CD14-positive monocyte (primary cell): ENCODE results near the gene GPR139. TPM values are rescaled to one million over a fixed set of nuclear protein-coding genes. Genes with fewer than 3 reads are reported as not detected.

Experiments used
- DNase-seq, 3 donors: peaks; one replicate each; pipeline ENCODE4 v3.0.0-alpha.2; 2011 to 2022
- H2AFZ ChIP-seq: 2 replicates; pipeline ENCODE4 v1.6.0; 2012; ENCODE audit warnings: mild to moderate bottlenecking, low read depth, low read length, inconsistent platforms; ENCODE audit not compliant: insufficient read depth, poor library complexity, severe bottlenecking
- H3K27ac ChIP-seq, 2 donors: 1 replicate in 1 of 2; 2 replicates in 1 of 2; pipeline ENCODE4 v1.5.1; 2012 to 2013; ENCODE audit warnings: low read length in 2 of 2, control low read depth in 1 of 2, inconsistent platforms in 1 of 2, low read depth in 1 of 2, mild to moderate bottlenecking in 1 of 2
- H3K27me3 ChIP-seq, 2 donors: one replicate each; pipeline versions ENCODE4 v1.6.0 to v1.6.1; 2011 to 2013; ENCODE audit warnings: low read length in 2 of 2; ENCODE audit not compliant: control insufficient read depth in 2 of 2, insufficient read depth in 2 of 2
- H3K36me3 ChIP-seq, 2 donors: replicated peaks in 1 of 2; 1 replicate in 1 of 2; 2 replicates in 1 of 2; pipeline versions ENCODE4 v1.5.1 to v1.6.1; 2012 to 2013; ENCODE audit warnings: low read length in 2 of 2, control low read depth in 1 of 2, inconsistent platforms in 1 of 2, mild to moderate bottlenecking in 1 of 2; ENCODE audit not compliant: insufficient read depth in 2 of 2, control insufficient read depth in 1 of 2
- H3K4me1 ChIP-seq, 2 donors: 1 replicate in 1 of 2; 2 replicates in 1 of 2; pipeline versions ENCODE4 v1.5.1 to v1.6.1; 2012 to 2013; ENCODE audit warnings: low read length in 2 of 2, control low read depth in 1 of 2, inconsistent platforms in 1 of 2, mild to moderate bottlenecking in 1 of 2, moderate library complexity in 1 of 2; ENCODE audit not compliant: insufficient read depth in 2 of 2, control insufficient read depth in 1 of 2
- H3K4me2 ChIP-seq: replicated peaks from 2 replicates; pipeline ENCODE3; 2012; ENCODE audit warnings: low read length, moderate library complexity, mild to moderate bottlenecking; ENCODE audit not compliant: poor library complexity, severe bottlenecking; ENCODE audit errors: extremely low read depth
- H3K4me3 ChIP-seq, 3 experiments: fragments of 200-600 bp in 1 of 3; sonication (generic) in 1 of 3; replicated peaks in 1 of 3; 1 replicate in 2 of 3; 2 replicates in 1 of 3; pipeline ENCODE4 v1.5.1; 2011 to 2013; ENCODE audit warnings: low read length in 3 of 3, mild to moderate bottlenecking in 3 of 3, control low read depth in 2 of 3, low read depth in 2 of 3, inconsistent platforms in 1 of 3, moderate library complexity in 1 of 3
- H3K79me2 ChIP-seq: 2 replicates; pipeline ENCODE4 v1.6.0; 2012; ENCODE audit warnings: mild to moderate bottlenecking, control low read depth, inconsistent platforms, low read length, moderate library complexity; ENCODE audit not compliant: insufficient read depth
- H3K9ac ChIP-seq: 2 replicates; pipeline ENCODE4 v1.6.0; 2017; ENCODE audit warnings: low read length, mild to moderate bottlenecking; ENCODE audit not compliant: insufficient read depth, poor library complexity, severe bottlenecking
- H3K9me3 ChIP-seq, 2 donors: replicated peaks in 1 of 2; 1 replicate in 1 of 2; 2 replicates in 1 of 2; pipeline versions ENCODE4 v1.5.1 to v1.6.1; 2012 to 2013; ENCODE audit warnings: low read length in 2 of 2, control low read depth in 1 of 2; ENCODE audit not compliant: control insufficient read depth in 1 of 2, insufficient read depth in 1 of 2
- H4K20me1 ChIP-seq: 2 replicates; pipeline ENCODE4 v1.6.0; 2012; ENCODE audit warnings: mild to moderate bottlenecking, low read length, control low read depth, moderate library complexity; ENCODE audit not compliant: insufficient read depth
- H3K27ac Mint-ChIP-seq, 7 donors: one replicate each; pipeline ENCODE4 v1.8.0; 2020; ENCODE audit warnings: mild to moderate bottlenecking in 7 of 7, mixed read lengths in 7 of 7, moderate library complexity in 6 of 7, inconsistent platforms in 2 of 7
- H3K27me3 Mint-ChIP-seq, 3 donors: one replicate each; pipeline ENCODE4 v1.8.0; 2021 to 2022; ENCODE audit warnings: low read depth in 3 of 3, mild to moderate bottlenecking in 3 of 3, mixed read lengths in 3 of 3, moderate library complexity in 3 of 3, inconsistent platforms in 1 of 3
- H3K36me3 Mint-ChIP-seq, 2 donors: one replicate each; pipeline ENCODE4 v1.8.0; 2020; ENCODE audit warnings: mixed read lengths in 2 of 2, inconsistent platforms in 1 of 2, mild to moderate bottlenecking in 1 of 2
- H3K4me1 Mint-ChIP-seq: one replicate; pipeline ENCODE4 v1.8.0; 2020; ENCODE audit warnings: mild to moderate bottlenecking, mixed read lengths
- H3K4me3 Mint-ChIP-seq, 2 donors: one replicate each; pipeline ENCODE4 v1.8.0; 2020; ENCODE audit warnings: mild to moderate bottlenecking in 2 of 2, mixed read lengths in 2 of 2, moderate library complexity in 1 of 2
- H3K9me3 Mint-ChIP-seq, 7 donors: one replicate each; pipeline ENCODE4 v1.8.0; 2020 to 2022; ENCODE audit warnings: mixed read lengths in 7 of 7, mild to moderate bottlenecking in 6 of 7, moderate library complexity in 6 of 7, inconsistent platforms in 2 of 7
- WGBS: methylation state at CpG from one replicate; pipeline ENCODE4 v1.1.5; 2013; ENCODE audit warnings: missing lambda C conversion rate; ENCODE audit not compliant: insufficient coverage; 5-methylcytosine and 5-hydroxymethylcytosine counted together
- intact Hi-C, 2 donors: fragments of 100-400 bp; cut with micrococcal nuclease; formaldehyde crosslinking; loops; one replicate each; pipeline versions ENCODE4 v1.15.0 to v1.15.1; 2023
- polyA plus RNA-seq, 3 donors: library from polyadenylated mRNA; depleted of rRNA in 1 of 3; unstranded in 2 of 3; stranded (reverse) in 1 of 3; fragments of 300-500 nt in 2 of 3; fragments of >200 nt in 1 of 3; fragmentation: Illumina TruSeq in 2 of 3; gene quantifications; 1 replicate in 2 of 3; 2 replicates in 1 of 3; pipeline ENCODE4 v1.2.3, GENCODE V29; 2012 to 2021
- TF ChIP-seq, protein P1 (sequence below): fragments of 200-600 bp; IDR thresholded peaks from one replicate; pipeline ENCODE4 v1.8.0; 2022; ENCODE audit warnings: antibody characterized with exemption, mild to moderate bottlenecking

GPR139 gene
- polyA plus RNA-seq, 3 donors = not detected

DNA sequence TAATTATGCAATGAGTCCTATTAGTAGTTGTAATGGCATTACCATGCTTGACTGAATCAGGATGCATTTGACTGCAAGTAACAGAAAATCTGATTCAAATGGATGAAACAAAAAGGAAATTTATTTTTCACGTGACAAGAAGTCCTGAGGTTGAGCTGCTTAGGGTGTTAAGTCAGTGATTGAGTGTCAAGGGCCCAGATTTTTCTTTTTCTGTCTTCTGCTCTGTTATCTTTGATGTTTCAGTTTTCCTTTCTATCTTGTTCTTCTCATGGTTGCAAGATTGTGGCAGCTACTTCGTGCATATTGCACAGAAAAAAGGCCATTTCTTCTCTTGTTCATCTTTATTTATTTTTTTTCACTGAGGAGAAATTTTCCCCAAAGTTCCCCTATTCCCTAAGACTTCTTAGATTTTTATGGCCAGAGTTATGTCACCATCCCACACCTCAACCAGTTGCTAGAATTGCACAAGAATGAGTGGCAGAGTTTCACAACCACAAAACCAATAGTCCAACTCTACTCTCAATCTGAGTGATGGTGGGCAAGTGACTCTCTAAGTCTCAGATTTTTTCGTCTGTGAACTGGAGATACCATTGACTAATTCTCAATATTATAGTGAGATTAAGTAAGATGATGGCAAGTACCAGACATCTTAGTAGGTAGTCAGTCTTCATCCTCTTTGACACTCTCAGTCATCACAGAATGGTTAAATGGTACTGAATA lies 15.7 kb upstream of the GPR139 start:
- H3K27me3 ChIP-seq = no peaks in the 10 kb centered on the region
- intact Hi-C loops = no loop called here
- no peak overlapping the region for H3K4me3 ChIP-seq
- no peaks in the 10 kb centered on the region for H3K79me2 ChIP-seq
- no peak overlapping the region for H3K27ac ChIP-seq
- WGBS = 63% methylated on average over 1 of the region's 3 CpGs
- H2AFZ ChIP-seq = no peak overlapping the region
- Mint-ChIP-seq H3K4me1 (no peaks in the 10 kb centered on the region), H3K4me3 (no peak overlapping the region), H3K9me3 (no peaks in the 10 kb centered on the region), H3K27ac (no peak overlapping the region), H3K36me3 (no peaks in the 10 kb centered on the region), H3K27me3 (peaks cover 0 to 7% (median 0%) of the 10 kb centered on the region in 3 donors)
- H3K4me2 ChIP-seq = no peak overlapping the region
- H3K9ac ChIP-seq = no peak overlapping the region
- no peaks in the 10 kb centered on the region for H3K4me1 ChIP-seq
- TF ChIP-seq, protein P1, sequence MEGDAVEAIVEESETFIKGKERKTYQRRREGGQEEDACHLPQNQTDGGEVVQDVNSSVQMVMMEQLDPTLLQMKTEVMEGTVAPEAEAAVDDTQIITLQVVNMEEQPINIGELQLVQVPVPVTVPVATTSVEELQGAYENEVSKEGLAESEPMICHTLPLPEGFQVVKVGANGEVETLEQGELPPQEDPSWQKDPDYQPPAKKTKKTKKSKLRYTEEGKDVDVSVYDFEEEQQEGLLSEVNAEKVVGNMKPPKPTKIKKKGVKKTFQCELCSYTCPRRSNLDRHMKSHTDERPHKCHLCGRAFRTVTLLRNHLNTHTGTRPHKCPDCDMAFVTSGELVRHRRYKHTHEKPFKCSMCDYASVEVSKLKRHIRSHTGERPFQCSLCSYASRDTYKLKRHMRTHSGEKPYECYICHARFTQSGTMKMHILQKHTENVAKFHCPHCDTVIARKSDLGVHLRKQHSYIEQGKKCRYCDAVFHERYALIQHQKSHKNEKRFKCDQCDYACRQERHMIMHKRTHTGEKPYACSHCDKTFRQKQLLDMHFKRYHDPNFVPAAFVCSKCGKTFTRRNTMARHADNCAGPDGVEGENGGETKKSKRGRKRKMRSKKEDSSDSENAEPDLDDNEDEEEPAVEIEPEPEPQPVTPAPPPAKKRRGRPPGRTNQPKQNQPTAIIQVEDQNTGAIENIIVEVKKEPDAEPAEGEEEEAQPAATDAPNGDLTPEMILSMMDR = no peak
- no peaks in the 10 kb centered on the region for H4K20me1 ChIP-seq
- H3K9me3 ChIP-seq = no peaks in the 10 kb centered on the region
- DNase-seq = no peak
- no peaks in the 10 kb centered on the region for H3K36me3 ChIP-seq

DNA sequence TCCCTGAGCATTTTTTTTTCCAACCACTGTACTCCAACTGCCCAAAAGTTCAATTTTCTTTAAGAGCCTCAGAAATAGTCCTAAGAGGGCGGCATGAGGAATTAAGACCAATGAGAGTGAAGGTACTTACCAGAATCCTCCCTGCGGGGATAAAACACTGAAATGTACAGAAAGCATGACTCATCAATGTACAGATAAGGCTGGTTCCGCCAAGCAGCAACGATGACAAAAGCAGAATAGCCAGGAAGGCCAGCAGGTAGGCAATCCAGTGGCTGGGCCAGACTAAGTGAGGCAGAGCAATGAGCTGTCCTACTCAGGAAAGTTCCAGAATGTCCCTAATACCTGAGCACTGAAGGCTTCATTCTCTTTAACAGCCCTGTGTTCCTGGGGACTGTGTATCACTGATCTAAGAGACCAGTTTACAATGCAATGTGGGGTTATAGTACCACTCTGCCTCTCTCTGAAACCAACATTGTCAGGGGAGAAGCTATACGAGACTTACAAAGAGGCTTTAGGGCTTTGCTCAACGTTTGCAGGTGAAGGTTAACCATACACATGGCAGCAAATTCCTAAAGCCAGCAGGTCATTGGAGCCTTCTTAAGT lies 11.0 kb upstream of the GPR139 start:
- H3K27ac ChIP-seq = no peak overlapping the region
- H3K27me3 ChIP-seq = no peaks in the 10 kb centered on the region
- H3K4me2 ChIP-seq = no peak overlapping the region
- no peaks in the 10 kb centered on the region for H4K20me1 ChIP-seq
- no peak overlapping the region for H3K9ac ChIP-seq
- DNase-seq = no peak
- intact Hi-C loops = no loop called here
- 87% methylated on average over 4 of the region's 6 CpGs for WGBS
- H3K27ac Mint-ChIP-seq = no peak overlapping the region
- peaks cover 0 to 1% (median 0%) of the 10 kb centered on the region in 7 donors for H3K9me3 Mint-ChIP-seq
- no peak overlapping the region for H2AFZ ChIP-seq
- H3K79me2 ChIP-seq = no peaks in the 10 kb centered on the region
- H3K9me3 ChIP-seq = no peaks in the 10 kb centered on the region
- H3K4me3 Mint-ChIP-seq = no peak overlapping the region
- TF ChIP-seq, protein P1 = no peak
- peaks cover 0 to 2% (median 2%) of the 10 kb centered on the region in 3 donors for H3K27me3 Mint-ChIP-seq
- H3K4me1 ChIP-seq = no peaks in the 10 kb centered on the region
- no peaks in the 10 kb centered on the region for H3K36me3 ChIP-seq
- no peaks in the 10 kb centered on the region for H3K4me1 Mint-ChIP-seq
- no peaks in the 10 kb centered on the region for H3K36me3 Mint-ChIP-seq
- no peak overlapping the region for H3K4me3 ChIP-seq
